Measurements from ENCODE around the gene OPCML. TPM values are rescaled to one million over a fixed set of nuclear protein-coding genes. Genes with fewer than 3 reads are reported as not detected.

Gene OPCML
- total and polyA plus RNA-seq, 4 donors: under 0.01 to 0.01 TPM; not detected in 2

DNA sequence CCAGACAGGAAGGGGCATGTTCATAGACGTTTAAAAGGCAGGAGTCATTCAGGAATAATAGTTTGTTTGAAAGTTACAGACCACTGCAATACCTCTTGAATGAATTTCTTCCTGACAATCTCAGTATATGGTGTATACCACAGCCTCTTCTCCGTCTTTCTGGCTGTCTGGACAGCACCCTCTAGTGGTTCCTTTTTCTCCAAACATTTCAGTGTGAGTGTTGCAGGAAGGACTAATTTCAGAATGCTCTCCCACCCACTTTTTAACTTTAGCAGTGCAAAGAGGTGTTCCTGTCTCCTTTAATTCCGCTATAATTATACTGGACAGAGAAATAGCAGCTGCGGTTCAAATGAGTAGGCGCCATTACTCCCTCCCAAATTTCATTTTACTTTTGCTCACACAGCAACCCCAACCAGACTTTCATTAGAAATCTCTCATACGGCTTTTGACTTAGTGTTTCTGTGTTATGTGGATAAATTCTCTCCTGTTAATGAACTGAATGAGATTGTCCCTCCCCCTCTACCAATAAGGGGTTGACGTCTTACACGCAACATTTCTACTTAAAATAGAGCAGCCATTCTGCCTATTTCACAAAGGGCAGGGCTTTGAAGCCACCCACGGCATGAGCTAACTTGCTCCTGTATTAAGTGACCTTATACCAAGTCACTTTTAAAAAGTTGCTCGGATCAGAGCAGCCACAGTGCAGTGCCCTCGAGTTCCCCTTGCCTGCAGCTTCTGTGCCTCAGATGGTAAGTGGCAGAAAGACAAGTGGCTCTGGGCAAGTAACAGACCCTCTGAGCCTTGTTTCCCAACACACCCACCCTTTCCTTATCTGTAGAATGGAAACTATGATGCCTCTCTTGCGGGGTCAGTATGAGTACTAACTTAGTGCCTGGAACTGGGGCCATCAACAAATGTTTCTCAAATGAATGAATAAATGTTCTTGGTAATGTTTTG lies 368.6 kb downstream of the OPCML start:
- Histone ChIP-seq H3K27ac (ENCODE audit: low read depth in 1 of 2, low read length in 2 of 2) (no peak overlapping the region), H3K4me3 (ENCODE audit: low read depth in 1 of 3, low read length in 3 of 3) (no peak overlapping the region), H3K27me3 (ENCODE audit: control insufficient read depth in 4 of 4, insufficient read depth in 4 of 4, low read length in 3 of 4) (peaks cover 0 to 14% (median 0%) of the 10 kb centered on the region in 4 donors), H3K9ac (ENCODE audit: low read depth in 1 of 2, low read length in 2 of 2) (no peak overlapping the region), H3K36me3 (ENCODE audit: control insufficient read depth in 4 of 4, insufficient read depth in 3 of 4, low read depth in 1 of 4, low read length in 3 of 4) (no peaks in the 10 kb centered on the region), H3K9me3 (ENCODE audit: control insufficient read depth in 4 of 4, low read length in 3 of 4) (no peaks in the 10 kb centered on the region), H3K4me1 (ENCODE audit: control insufficient read depth in 4 of 4, insufficient read depth in 4 of 4, low read length in 3 of 4) (peaks cover 0 to 7% (median 1%) of the 10 kb centered on the region in 4 donors)
- TF ChIP-seq, protein P1, sequence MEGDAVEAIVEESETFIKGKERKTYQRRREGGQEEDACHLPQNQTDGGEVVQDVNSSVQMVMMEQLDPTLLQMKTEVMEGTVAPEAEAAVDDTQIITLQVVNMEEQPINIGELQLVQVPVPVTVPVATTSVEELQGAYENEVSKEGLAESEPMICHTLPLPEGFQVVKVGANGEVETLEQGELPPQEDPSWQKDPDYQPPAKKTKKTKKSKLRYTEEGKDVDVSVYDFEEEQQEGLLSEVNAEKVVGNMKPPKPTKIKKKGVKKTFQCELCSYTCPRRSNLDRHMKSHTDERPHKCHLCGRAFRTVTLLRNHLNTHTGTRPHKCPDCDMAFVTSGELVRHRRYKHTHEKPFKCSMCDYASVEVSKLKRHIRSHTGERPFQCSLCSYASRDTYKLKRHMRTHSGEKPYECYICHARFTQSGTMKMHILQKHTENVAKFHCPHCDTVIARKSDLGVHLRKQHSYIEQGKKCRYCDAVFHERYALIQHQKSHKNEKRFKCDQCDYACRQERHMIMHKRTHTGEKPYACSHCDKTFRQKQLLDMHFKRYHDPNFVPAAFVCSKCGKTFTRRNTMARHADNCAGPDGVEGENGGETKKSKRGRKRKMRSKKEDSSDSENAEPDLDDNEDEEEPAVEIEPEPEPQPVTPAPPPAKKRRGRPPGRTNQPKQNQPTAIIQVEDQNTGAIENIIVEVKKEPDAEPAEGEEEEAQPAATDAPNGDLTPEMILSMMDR (IDR thresholded peaks at IDR 0.05; ENCODE audit: low read depth, low read length, missing input control): peak; percentile 62
- TF ChIP-seq ATF3 (IDR thresholded peaks at IDR 0.05) (no peak), RAD21 (IDR thresholded peaks at IDR 0.05) (peak; percentile 67 to 79)
- WGBS: 36% methylated on average over 12 of the region's 12 CpGs
- DNase-seq (ENCODE audit: low spot score): no peak

- H3K9ac ChIP-seq (ENCODE audit: low read depth in 1 of 2, low read length in 2 of 2): no peak overlapping the region
- peaks cover 0 to 7% (median 1%) of the 10 kb centered on the region in 4 donors for H3K4me1 ChIP-seq (ENCODE audit: control insufficient read depth in 4 of 4, insufficient read depth in 4 of 4, low read length in 3 of 4)
- TF ChIP-seq JUND (IDR thresholded peaks at IDR 0.05) (no peak), GABPA (IDR thresholded peaks at IDR 0.05 in 1 of 2, conservative IDR thresholded peaks at IDR 0.05 in 1 of 2) (no peak), ATF3 (IDR thresholded peaks at IDR 0.05) (no peak), HNF4A (conservative IDR thresholded peaks at IDR 0.05) (no peak)
- TF ChIP-seq, protein P2, sequence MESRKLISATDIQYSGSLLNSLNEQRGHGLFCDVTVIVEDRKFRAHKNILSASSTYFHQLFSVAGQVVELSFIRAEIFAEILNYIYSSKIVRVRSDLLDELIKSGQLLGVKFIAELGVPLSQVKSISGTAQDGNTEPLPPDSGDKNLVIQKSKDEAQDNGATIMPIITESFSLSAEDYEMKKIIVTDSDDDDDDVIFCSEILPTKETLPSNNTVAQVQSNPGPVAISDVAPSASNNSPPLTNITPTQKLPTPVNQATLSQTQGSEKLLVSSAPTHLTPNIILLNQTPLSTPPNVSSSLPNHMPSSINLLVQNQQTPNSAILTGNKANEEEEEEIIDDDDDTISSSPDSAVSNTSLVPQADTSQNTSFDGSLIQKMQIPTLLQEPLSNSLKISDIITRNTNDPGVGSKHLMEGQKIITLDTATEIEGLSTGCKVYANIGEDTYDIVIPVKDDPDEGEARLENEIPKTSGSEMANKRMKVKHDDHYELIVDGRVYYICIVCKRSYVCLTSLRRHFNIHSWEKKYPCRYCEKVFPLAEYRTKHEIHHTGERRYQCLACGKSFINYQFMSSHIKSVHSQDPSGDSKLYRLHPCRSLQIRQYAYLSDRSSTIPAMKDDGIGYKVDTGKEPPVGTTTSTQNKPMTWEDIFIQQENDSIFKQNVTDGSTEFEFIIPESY (IDR thresholded peaks at IDR 0.05): no peak
- H3K27ac ChIP-seq (ENCODE audit: low read depth in 1 of 2, low read length in 2 of 2): no peak overlapping the region
- WGBS: 65% methylated on average over 12 of the region's 12 CpGs
- no peaks in the 10 kb centered on the region for H3K9me3 ChIP-seq (ENCODE audit: control insufficient read depth in 4 of 4, low read length in 3 of 4)
- DNase-seq (ENCODE audit: low spot score): no peak
- no peak overlapping the region for H3K4me3 ChIP-seq (ENCODE audit: low read depth in 1 of 3, low read length in 3 of 3)
- H3K27me3 ChIP-seq (ENCODE audit: control insufficient read depth in 4 of 4, insufficient read depth in 4 of 4, low read length in 3 of 4): peaks cover 0 to 11% (median 0%) of the 10 kb centered on the region in 4 donors
- no peaks in the 10 kb centered on the region for H3K36me3 ChIP-seq (ENCODE audit: control insufficient read depth in 4 of 4, insufficient read depth in 3 of 4, low read depth in 1 of 4, low read length in 3 of 4)
Observed at GRCh38 chr11:133162227-133162626, 370.1 kb downstream of the OPCML start.

DNA sequence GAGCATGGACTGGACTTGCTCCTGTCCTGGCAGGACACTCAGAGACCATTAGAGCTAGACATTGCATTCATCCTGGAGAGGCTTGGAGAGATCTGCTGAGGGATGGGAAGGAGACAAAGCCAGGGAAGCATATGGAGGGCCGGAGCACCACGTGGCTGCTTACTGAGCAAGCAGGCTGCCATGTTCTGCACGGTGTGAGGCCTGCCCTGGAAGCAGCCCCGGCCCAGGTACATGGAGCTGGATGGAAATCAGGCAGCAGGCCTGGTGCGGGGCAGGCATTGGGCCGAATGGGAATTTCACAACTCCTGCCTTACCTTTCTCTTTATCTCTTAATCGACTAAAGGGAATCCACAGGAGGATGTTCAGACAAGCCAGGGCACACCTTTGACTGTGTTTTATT lies 371.5 kb downstream of the OPCML start:
- Histone ChIP-seq H3K4me1 (ENCODE audit: control insufficient read depth in 4 of 4, insufficient read depth in 4 of 4, low read length in 3 of 4) (peaks cover 0 to 7% (median 1%) of the 10 kb centered on the region in 4 donors), H3K4me3 (ENCODE audit: low read depth in 1 of 3, low read length in 3 of 3) (no peak overlapping the region), H3K9ac (ENCODE audit: low read depth in 1 of 2, low read length in 2 of 2) (no peak overlapping the region), H3K9me3 (ENCODE audit: control insufficient read depth in 4 of 4, low read length in 3 of 4) (no peaks in the 10 kb centered on the region), H3K27ac (ENCODE audit: low read depth in 1 of 2, low read length in 2 of 2) (no peak overlapping the region), H3K36me3 (ENCODE audit: control insufficient read depth in 4 of 4, insufficient read depth in 3 of 4, low read depth in 1 of 4, low read length in 3 of 4) (no peaks in the 10 kb centered on the region), H3K27me3 (ENCODE audit: control insufficient read depth in 4 of 4, insufficient read depth in 4 of 4, low read length in 3 of 4) (peaks cover 0 to 9% (median 0%) of the 10 kb centered on the region in 4 donors)
- no peak for DNase-seq (ENCODE audit: low spot score)
- 68% methylated on average over 7 of the region's 7 CpGs for WGBS
- TF ChIP-seq REST (IDR thresholded peaks at IDR 0.05) (no peak), SP1 (IDR thresholded peaks at IDR 0.05) (no peak), TAF1 (conservative IDR thresholded peaks at IDR 0.05) (no peak), RAD21 (IDR thresholded peaks at IDR 0.05) (no peak), HNF4A (conservative IDR thresholded peaks at IDR 0.05) (no peak), HNF4G (IDR thresholded peaks at IDR 0.05) (no peak), FOXA1 (IDR thresholded peaks at IDR 0.05) (no peak), YY1 (IDR thresholded peaks at IDR 0.05) (no peak)
- TF ChIP-seq, protein P1 (IDR thresholded peaks at IDR 0.05; ENCODE audit: low read depth, low read length, missing input control): no peak
- TF ChIP-seq, protein P3, sequence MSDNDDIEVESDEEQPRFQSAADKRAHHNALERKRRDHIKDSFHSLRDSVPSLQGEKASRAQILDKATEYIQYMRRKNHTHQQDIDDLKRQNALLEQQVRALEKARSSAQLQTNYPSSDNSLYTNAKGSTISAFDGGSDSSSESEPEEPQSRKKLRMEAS (IDR thresholded peaks at IDR 0.05): no peak
